ES-I3 (cell line): ENCODE data around the gene OLFM1.

Experiments used
- H3K36me3 ChIP-seq: 2 replicates; pipeline ENCODE4 v1.6.1; 2013; ENCODE audit warnings: mild to moderate bottlenecking, low read length, control low read depth, moderate library complexity; ENCODE audit not compliant: insufficient read depth
- H3K4me1 ChIP-seq: 2 replicates; pipeline ENCODE4 v1.6.1; 2013; ENCODE audit warnings: mild to moderate bottlenecking, control low read depth, low read length; ENCODE audit not compliant: insufficient read depth
- H3K9ac ChIP-seq: 2 replicates; pipeline ENCODE4 v1.6.1; 2013; ENCODE audit warnings: low read depth, mild to moderate bottlenecking, low read length, moderate library complexity
- H3K9me3 ChIP-seq: 2 replicates; pipeline ENCODE4 v1.6.1; 2013; ENCODE audit warnings: mild to moderate bottlenecking, low read length, moderate library complexity; ENCODE audit not compliant: control insufficient read depth, insufficient read depth

Gene OLFM1

DNA sequence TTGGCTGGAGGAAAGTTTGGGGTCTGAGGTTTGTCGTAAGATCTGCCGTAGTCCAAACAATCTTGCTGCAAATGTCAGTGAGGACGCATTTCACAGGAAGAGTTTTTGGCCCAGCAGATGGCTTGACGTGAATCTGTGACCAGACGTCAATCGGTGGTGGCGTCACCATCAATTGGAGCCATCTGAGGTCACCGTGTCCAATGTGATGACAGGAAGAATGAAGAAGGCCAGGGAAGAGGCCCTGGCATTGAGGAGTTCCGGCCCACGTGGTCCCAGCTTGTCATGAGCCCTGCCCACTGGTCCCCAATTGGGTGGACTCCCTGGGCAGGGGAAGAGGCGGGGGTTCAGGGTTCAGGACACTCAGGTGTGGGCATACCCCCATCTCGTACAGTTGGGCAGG lies 79.9 kb downstream of the OLFM1 start:
- Histone ChIP-seq H3K4me1 (no peaks in the 10 kb centered on the region), H3K9me3 (no peaks in the 10 kb centered on the region), H3K9ac (no peak overlapping the region)

DNA sequence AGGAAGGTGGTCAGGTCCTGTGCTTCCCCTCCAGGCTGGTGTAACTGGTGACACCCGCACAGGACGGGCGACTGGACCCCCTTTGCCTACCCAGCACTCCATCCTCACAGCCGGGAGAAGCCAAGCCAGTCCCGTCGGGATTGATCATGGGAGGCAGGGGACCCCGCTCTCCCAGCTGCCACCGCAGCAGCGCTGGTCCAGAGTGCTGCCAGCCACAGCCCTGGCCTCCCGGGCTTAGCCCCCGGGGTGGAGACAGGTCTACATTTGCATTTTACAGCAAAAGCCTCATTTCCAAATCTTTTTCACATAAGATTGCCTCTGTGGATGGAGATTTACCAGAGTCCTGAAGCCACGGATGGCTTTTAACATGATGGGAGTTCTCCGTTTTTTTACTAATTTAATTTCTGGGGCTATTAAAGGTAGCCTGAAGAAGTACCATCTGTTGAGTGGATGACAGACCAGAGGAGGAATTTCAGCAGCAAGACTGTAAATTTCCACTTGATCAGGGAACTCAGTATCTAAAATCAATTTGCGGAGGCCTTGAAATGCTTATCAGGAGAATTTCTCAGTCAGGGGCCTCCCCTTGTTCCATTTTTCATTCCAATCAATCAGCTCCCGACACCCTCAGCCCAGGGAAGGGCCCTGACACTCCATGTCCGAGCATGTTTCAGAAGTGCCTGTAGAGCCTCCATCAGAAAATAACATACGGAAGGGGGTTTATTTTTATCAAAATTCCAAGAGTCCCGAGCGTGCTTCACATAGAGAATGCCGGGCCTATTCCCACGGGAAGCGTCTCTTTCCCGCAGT lies 80.6 kb downstream of the OLFM1 start:
- Histone ChIP-seq H3K36me3 (no peaks in the 10 kb centered on the region), H3K4me1 (no peaks in the 10 kb centered on the region), H3K9me3 (no peaks in the 10 kb centered on the region), H3K9ac (no peak overlapping the region)

More for the DNA sequence above, 79.9 kb downstream of the OLFM1 start:
- no peaks in the 10 kb centered on the region for H3K36me3 ChIP-seq

DNA sequence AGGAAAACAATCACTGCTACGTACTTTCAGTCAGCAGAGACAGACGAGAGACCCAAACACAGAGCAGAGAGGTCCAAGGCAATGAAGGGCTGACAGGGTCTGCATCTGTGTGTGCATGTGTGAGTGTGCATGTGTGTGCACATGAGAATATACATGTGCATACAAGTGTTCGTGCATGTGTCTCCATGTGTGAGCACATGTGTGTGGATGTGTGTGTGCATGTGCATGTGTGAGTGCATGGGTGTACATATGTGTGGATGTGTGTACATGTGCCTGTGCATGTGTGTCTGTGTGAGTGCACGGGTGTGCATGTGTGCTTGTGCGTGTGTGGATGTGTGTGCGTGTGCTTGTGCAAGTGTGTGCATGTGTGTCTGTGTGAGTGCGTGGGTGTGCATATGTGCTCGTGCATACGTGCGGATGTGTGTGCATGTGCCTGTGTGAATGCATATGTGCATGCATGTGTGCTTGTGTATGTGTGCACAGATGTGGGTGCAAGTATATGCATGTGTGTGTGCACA lies 82.3 kb downstream of the OLFM1 start:
- Histone ChIP-seq H3K9me3 (no peaks in the 10 kb centered on the region), H3K9ac (no peak overlapping the region), H3K4me1 (no peaks in the 10 kb centered on the region), H3K36me3 (no peaks in the 10 kb centered on the region)

DNA sequence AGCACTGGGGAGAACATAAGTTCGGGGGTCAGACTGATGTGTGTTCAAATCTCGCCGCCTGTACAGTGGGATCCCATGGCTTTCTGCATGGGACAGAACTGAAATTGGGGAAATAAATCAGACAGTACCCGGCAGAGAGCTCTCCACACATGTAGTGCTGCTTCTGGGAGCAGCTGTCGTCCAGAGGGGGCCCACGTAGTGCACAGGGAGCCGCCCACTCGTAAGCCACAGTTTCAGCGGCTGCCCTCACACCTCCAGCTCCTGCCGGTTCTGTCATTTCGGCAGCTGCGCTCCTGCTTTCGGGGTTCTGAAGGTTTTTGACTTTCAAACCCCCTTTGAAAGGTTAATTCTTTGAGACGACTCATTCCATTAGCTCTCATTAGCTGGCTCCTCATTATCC lies 83.1 kb downstream of the OLFM1 start:
- H3K36me3 ChIP-seq: no peaks in the 10 kb centered on the region
- H3K9me3 ChIP-seq: no peaks in the 10 kb centered on the region
- no peaks in the 10 kb centered on the region for H3K4me1 ChIP-seq
- H3K9ac ChIP-seq: no peak overlapping the region
